Measurements from ENCODE around the gene CHST9. TPM values are rescaled to one million over a fixed set of nuclear protein-coding genes. Genes with fewer than 3 reads are reported as not detected.
"Not testable (repeated sequence)": the region's sequence is repeated elsewhere in the genome, so short reads cannot be mapped to it uniquely, and the experiment has no call there.

Gene CHST9
- total and polyA plus RNA-seq, 2 donors (not counting 3 experiments of a cell fraction or from before 2014, with no cell fraction given): not detected

GRCh38 chr18:27164905-27165304 is 20.2 kb downstream of the CHST9 start:
- no peak for FAIRE-seq
- Histone ChIP-seq H3K4me2 (ENCODE audit: insufficient read depth, low read length) (no peak overlapping the region), H3K4me1 (ENCODE audit: control insufficient read depth, extremely low read depth, insufficient read depth, low read length) (no peaks in the 10 kb centered on the region), H3K27ac (ENCODE audit: insufficient read depth, low read depth, low read length) (no peak overlapping the region), H3K36me3 (ENCODE audit: control insufficient read depth in 2 of 2, extremely low read depth in 1 of 2, insufficient read depth in 2 of 2, low read length in 2 of 2) (no peaks in the 10 kb centered on the region), H3K9me1 (replicated peaks; ENCODE audit: control insufficient read depth, extremely low read depth, insufficient read depth, low read length) (no peaks in the 10 kb centered on the region), H4K20me1 (replicated peaks; ENCODE audit: control insufficient read depth, extremely low read depth, insufficient read depth, low read length) (no peaks in the 10 kb centered on the region), H2AFZ (ENCODE audit: low read depth, low read length) (no peak overlapping the region), H3K79me2 (ENCODE audit: control insufficient read depth, insufficient read depth, low read length) (no peaks in the 10 kb centered on the region), H3K4me3 (replicated peaks in 1 of 3; ENCODE audit: insufficient read depth in 1 of 3, low read depth in 1 of 3, low read length in 3 of 3) (no peak overlapping the region), H3K9ac (replicated peaks; ENCODE audit: extremely low read depth, insufficient read depth, low read length) (no peak overlapping the region), H3K9me3 (replicated peaks; ENCODE audit: control insufficient read depth, insufficient read depth, low read length) (no peaks in the 10 kb centered on the region), H3K27me3 (ENCODE audit: control insufficient read depth in 2 of 2, insufficient read depth in 2 of 2, low read length in 2 of 2) (no peaks in the 10 kb centered on the region)
- intact Hi-C loops (cut with micrococcal nuclease): no loop called here
- no peak for DNase-seq (ENCODE audit: low read depth, low spot score)
- no TSS peak for BruUV-seq (replicated peaks)
- ChIA-PET CTCF (no interaction called here), POLR2A (no interaction called here)
- TF ChIP-seq CTCF (IDR thresholded peaks at IDR 0.05; ENCODE audit: extremely low read depth in 1 of 2, insufficient read depth in 1 of 2, low read depth in 1 of 2, low read length in 2 of 2): no peak
- dilution Hi-C loops (cut with MboI; ENCODE audit: extremely low pct_ligation_motif_present, low sequenced_read_pairs): no loop called here

GRCh38 chr18:27163197-27163716 is 21.9 kb downstream of the CHST9 start:
- H3K79me2 ChIP-seq (ENCODE audit: control insufficient read depth, insufficient read depth, low read length); H3K27me3 ChIP-seq (ENCODE audit: control insufficient read depth in 2 of 2, insufficient read depth in 2 of 2, low read length in 2 of 2); H3K27ac ChIP-seq (ENCODE audit: insufficient read depth, low read depth, low read length); H3K9me3 ChIP-seq (replicated peaks; ENCODE audit: control insufficient read depth, insufficient read depth, low read length); BruUV-seq (replicated peaks); CTCF ChIA-PET; FAIRE-seq; H3K4me2 ChIP-seq (ENCODE audit: insufficient read depth, low read length); POLR2A ChIA-PET; H3K4me3 ChIP-seq (replicated peaks in 1 of 3; ENCODE audit: insufficient read depth in 1 of 3, low read depth in 1 of 3, low read length in 3 of 3); intact Hi-C loops (cut with micrococcal nuclease); H2AFZ ChIP-seq (ENCODE audit: low read depth, low read length); H3K9me1 ChIP-seq (replicated peaks; ENCODE audit: control insufficient read depth, extremely low read depth, insufficient read depth, low read length); H3K4me1 ChIP-seq (ENCODE audit: control insufficient read depth, extremely low read depth, insufficient read depth, low read length); H4K20me1 ChIP-seq (replicated peaks; ENCODE audit: control insufficient read depth, extremely low read depth, insufficient read depth, low read length); H3K9ac ChIP-seq (replicated peaks; ENCODE audit: extremely low read depth, insufficient read depth, low read length); DNase-seq (ENCODE audit: low read depth, low spot score); H3K36me3 ChIP-seq (ENCODE audit: control insufficient read depth in 2 of 2, extremely low read depth in 1 of 2, insufficient read depth in 2 of 2, low read length in 2 of 2); dilution Hi-C loops (cut with MboI; ENCODE audit: extremely low pct_ligation_motif_present, low sequenced_read_pairs): not testable (repeated sequence)

DNA sequence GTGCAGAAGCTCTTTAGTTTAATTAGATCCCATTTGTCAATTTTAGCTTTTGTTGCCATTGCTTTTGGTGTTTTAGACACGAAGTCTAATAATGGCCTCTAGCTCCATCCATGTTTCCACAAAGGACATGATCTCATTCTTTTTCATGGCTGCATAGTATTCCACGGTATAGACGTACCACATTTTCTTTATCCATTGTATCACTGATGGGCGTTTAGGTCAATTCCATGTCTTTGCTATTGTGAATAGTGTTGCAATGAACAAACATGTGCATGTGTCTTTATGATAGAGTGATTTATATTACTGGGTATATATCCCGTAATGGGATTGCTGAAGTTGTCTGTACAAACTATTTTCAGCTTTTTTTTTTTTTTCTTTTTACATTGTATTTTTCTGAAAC is 35.9 kb downstream of the CHST9 start:
- CTCF ChIA-PET; H2AFZ ChIP-seq (ENCODE audit: low read depth, low read length); H3K9me3 ChIP-seq (replicated peaks; ENCODE audit: control insufficient read depth, insufficient read depth, low read length); H3K27me3 ChIP-seq (ENCODE audit: control insufficient read depth in 2 of 2, insufficient read depth in 2 of 2, low read length in 2 of 2); DNase-seq (ENCODE audit: low read depth, low spot score); BruUV-seq (replicated peaks); H3K79me2 ChIP-seq (ENCODE audit: control insufficient read depth, insufficient read depth, low read length); H4K20me1 ChIP-seq (replicated peaks; ENCODE audit: control insufficient read depth, extremely low read depth, insufficient read depth, low read length); H3K4me3 ChIP-seq (replicated peaks in 1 of 3; ENCODE audit: insufficient read depth in 1 of 3, low read depth in 1 of 3, low read length in 3 of 3); H3K4me2 ChIP-seq (ENCODE audit: insufficient read depth, low read length); FAIRE-seq; H3K27ac ChIP-seq (ENCODE audit: insufficient read depth, low read depth, low read length); dilution Hi-C loops (cut with MboI; ENCODE audit: extremely low pct_ligation_motif_present, low sequenced_read_pairs); H3K9me1 ChIP-seq (replicated peaks; ENCODE audit: control insufficient read depth, extremely low read depth, insufficient read depth, low read length); POLR2A ChIA-PET; H3K4me1 ChIP-seq (ENCODE audit: control insufficient read depth, extremely low read depth, insufficient read depth, low read length); H3K9ac ChIP-seq (replicated peaks; ENCODE audit: extremely low read depth, insufficient read depth, low read length); intact Hi-C loops (cut with micrococcal nuclease); H3K36me3 ChIP-seq (ENCODE audit: control insufficient read depth in 2 of 2, extremely low read depth in 1 of 2, insufficient read depth in 2 of 2, low read length in 2 of 2): not testable (repeated sequence)

All from endothelial cell of umbilical vein (primary cell).